ENCODE measurements around the gene EBF3.

The EBF3 gene

GRCh38 chr10:129909080-129909479, 55.0 kb downstream of the EBF3 start:
- no peak for TF ChIP-seq CTCF (IDR thresholded peaks at IDR 0.05; ENCODE audit: low read depth, low read length, missing control alignments)
- no peak overlapping the region for H3K4me3 ChIP-seq (ENCODE audit: low read depth, low read length)
- DNase-seq (ENCODE audit: low read depth) = no peak

GRCh38 chr10:129908406-129908805, 55.7 kb downstream of the EBF3 start:
- no peak for TF ChIP-seq CTCF (IDR thresholded peaks at IDR 0.05; ENCODE audit: low read depth, low read length, missing control alignments)
- no peak for DNase-seq (ENCODE audit: low read depth)
- no peak overlapping the region for H3K4me3 ChIP-seq (ENCODE audit: low read depth, low read length)

GRCh38 chr10:129905553-129905952, 58.5 kb downstream of the EBF3 start:
- no peak overlapping the region for H3K4me3 ChIP-seq (ENCODE audit: low read depth, low read length)
- DNase-seq (ENCODE audit: low read depth) = no peak
- no peak for TF ChIP-seq CTCF (IDR thresholded peaks at IDR 0.05; ENCODE audit: low read depth, low read length, missing control alignments)

GRCh38 chr10:129904323-129904722, 59.8 kb downstream of the EBF3 start:
- no peak for DNase-seq (ENCODE audit: low read depth)
- no peak for TF ChIP-seq CTCF (IDR thresholded peaks at IDR 0.05; ENCODE audit: low read depth, low read length, missing control alignments)
- H3K4me3 ChIP-seq (ENCODE audit: low read depth, low read length) = no peak overlapping the region

- TF ChIP-seq CTCF (IDR thresholded peaks at IDR 0.05; ENCODE audit: low read depth, low read length, missing control alignments) = no peak
Measured at GRCh38 chr10:129901389-129902006, 62.6 kb downstream of the EBF3 start.

GRCh38 chr10:129900825-129901224, 63.2 kb downstream of the EBF3 start:
- no peak for TF ChIP-seq CTCF (IDR thresholded peaks at IDR 0.05; ENCODE audit: low read depth, low read length, missing control alignments)

More at GRCh38 chr10:129901389-129902006, 62.6 kb downstream of the EBF3 start:
- DNase-seq (ENCODE audit: low read depth) = no peak
- no peak overlapping the region for H3K4me3 ChIP-seq (ENCODE audit: low read depth, low read length)

More at GRCh38 chr10:129900825-129901224, 63.2 kb downstream of the EBF3 start:
- H3K4me3 ChIP-seq (ENCODE audit: low read depth, low read length) = no peak overlapping the region
- no peak for DNase-seq (ENCODE audit: low read depth)
